Measurements from ENCODE around the gene BAHCC1.

BAHCC1 gene

DNA sequence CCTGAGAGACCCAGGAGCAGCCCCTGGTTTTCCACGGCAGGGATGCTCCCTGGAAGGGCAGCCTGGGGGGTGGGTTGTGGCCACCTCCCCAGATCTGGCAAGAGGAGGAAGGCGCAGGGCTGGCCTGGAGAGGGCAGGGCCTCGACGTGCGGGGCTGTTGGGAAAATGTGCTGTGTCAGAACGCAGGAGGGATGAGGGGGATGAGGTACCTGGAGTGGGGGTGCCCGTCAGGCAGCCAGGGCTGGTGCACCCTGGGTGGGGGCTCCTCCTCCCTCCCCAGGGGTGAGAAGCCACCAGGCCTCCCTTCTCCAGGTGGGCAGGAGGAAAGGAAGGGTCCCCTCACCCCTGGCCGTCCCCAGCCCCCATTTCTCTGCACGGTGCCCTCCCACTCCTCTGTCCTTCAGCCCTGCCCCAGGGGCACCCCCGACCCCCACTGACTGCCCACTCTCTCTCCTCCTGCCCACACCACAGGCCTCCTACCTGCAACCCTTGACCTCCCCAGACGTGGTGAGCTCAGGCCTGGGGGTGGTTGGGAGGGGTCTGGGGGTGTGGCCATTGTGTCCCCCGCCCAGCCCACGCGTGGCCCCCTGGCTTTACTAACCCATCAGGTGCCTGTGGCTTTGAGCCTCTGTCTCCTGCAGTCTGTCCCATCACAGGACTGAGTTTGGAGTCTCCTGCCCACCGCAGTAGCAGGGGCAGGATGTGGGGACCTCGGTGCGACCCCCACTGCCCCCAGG lies 39.6 kb downstream of the BAHCC1 start:
- no CpG with 5 or more reads among the region's 17 CpGs for WGBS (ENCODE audit: extremely low coverage, insufficient coverage, insufficient read length)
- H2AFZ ChIP-seq (ENCODE audit: insufficient read depth, low read length, poor library complexity): no peak overlapping the region

DNA sequence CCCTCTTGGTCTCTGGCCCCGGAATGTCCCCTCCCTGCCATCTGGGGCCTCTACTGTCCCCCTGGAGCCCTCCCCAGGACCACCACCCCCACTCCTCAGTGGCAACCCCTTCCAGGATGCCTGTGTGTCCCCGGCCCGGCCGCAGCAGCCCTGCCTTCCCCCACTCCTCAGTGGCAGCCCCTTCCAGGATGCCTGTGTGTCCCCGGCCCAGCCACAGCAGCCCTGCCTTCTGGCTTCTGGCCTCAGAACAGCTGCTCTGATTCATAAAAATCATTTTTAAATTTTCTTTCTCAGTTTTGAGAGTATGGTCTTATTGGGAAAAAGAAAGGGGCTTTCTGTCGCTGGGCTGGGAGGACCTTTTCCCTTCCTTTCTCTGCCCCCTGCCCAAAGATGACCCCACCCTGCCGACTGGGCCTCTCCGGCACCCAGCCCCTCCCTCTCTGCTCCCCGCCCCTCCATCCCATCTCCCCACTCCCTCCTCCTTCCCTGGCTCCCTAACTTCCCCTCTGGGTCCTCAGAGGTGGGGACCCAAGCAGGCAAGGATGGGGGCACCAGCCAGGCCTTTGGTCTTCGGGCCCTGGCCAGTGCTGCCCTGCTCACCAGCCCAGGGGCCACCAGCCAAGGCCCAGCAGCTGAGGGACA lies 40.5 kb downstream of the BAHCC1 start:
- H3K4ac ChIP-seq (ENCODE audit: low read depth, low read length): no peak overlapping the region
- WGBS (ENCODE audit: extremely low coverage, insufficient coverage, insufficient read length): no CpG with 5 or more reads among the region's 10 CpGs
- DNase-seq: no peak

More for the DNA sequence above, 39.6 kb downstream of the BAHCC1 start:
- Histone ChIP-seq H3K27me3 (ENCODE audit: insufficient read depth, low read length) (no peaks in the 10 kb centered on the region), H2BK12ac (ENCODE audit: low read length) (no peak overlapping the region), H2BK5ac (ENCODE audit: low read depth, low read length, poor library complexity) (no peak overlapping the region), H3K27ac (ENCODE audit: low read depth, low read length) (no peak overlapping the region), H3K23ac (ENCODE audit: low read length) (no peak overlapping the region), H3K79me1 (ENCODE audit: low read length) (no peaks in the 10 kb centered on the region), H3K36me3 (ENCODE audit: control insufficient read depth in 1 of 2, insufficient read depth in 2 of 2, low read length in 2 of 2) (no peaks in the 10 kb centered on the region), H2BK120ac (ENCODE audit: insufficient read depth, low read length, poor library complexity) (no peak overlapping the region), H3K79me2 (ENCODE audit: control insufficient read depth, insufficient read depth, low read length, poor library complexity) (no peaks in the 10 kb centered on the region), H3K4me1 (ENCODE audit: control insufficient read depth in 1 of 2, insufficient read depth in 2 of 2, low read length in 2 of 2) (peaks cover 2% of the 10 kb centered on the region in 2 experiments), H4K12ac (ENCODE audit: low read depth, low read length) (no peak overlapping the region), H3K18ac (ENCODE audit: low read length) (no peak overlapping the region), H4K8ac (ENCODE audit: low read depth, low read length) (no peak overlapping the region), H3K9me3 (ENCODE audit: insufficient read depth, low read depth, low read length) (no peaks in the 10 kb centered on the region), H3K4me2 (ENCODE audit: low read length) (no peak overlapping the region), H4K91ac (ENCODE audit: low read depth, low read length) (no peak overlapping the region), H2AK5ac (ENCODE audit: low read length) (no peak overlapping the region), H3K14ac (ENCODE audit: low read length) (no peak overlapping the region), H3K4ac (ENCODE audit: low read depth, low read length) (no peak overlapping the region), H3K4me3 (ENCODE audit: low read depth, low read length) (no peak overlapping the region), H3K9ac (ENCODE audit: low read length) (no peak overlapping the region)
- DNase-seq: no peak

DNA sequence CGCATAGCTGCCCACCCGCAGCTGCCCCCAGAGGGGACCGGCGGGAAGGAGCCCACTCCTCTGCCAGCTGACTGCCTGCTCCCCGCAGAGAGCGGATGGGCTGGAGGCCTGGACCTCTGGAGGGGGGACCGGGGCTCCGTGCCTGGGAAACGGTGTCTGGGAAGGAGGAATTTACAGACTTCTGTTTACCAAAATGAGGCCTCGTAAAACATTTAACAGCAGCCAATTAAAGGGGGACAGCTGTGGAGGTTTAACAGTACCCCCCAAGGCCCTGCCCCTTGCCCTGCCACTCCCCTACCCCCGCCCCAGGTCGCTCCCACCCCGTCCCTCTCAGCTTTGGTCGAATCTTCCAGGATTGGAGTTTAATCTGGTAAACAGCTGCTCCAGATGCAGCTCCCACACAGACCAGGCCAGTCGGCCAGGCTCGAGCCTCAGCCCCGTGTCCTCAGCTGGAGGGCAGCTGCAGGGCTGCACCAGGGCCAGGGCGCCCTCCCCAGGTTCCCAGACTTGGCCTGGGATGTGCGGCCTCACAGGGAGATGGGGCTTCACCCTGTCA lies 41.1 kb downstream of the BAHCC1 start:
- Histone ChIP-seq H4K8ac (ENCODE audit: low read depth, low read length) (no peak overlapping the region), H3K27me3 (ENCODE audit: insufficient read depth, low read length) (no peaks in the 10 kb centered on the region), H2BK120ac (ENCODE audit: insufficient read depth, low read length, poor library complexity) (no peak overlapping the region), H3K4me3 (ENCODE audit: low read depth, low read length) (no peak overlapping the region), H3K14ac (ENCODE audit: low read length) (no peak overlapping the region), H3K36me3 (ENCODE audit: control insufficient read depth in 1 of 2, insufficient read depth in 2 of 2, low read length in 2 of 2) (no peaks in the 10 kb centered on the region), H3K4me1 (ENCODE audit: control insufficient read depth in 1 of 2, insufficient read depth in 2 of 2, low read length in 2 of 2) (peaks cover 2% of the 10 kb centered on the region in 2 experiments), H3K27ac (ENCODE audit: low read depth, low read length) (no peak overlapping the region), H3K9ac (ENCODE audit: low read length) (no peak overlapping the region), H3K79me2 (ENCODE audit: control insufficient read depth, insufficient read depth, low read length, poor library complexity) (no peaks in the 10 kb centered on the region), H2AK5ac (ENCODE audit: low read length) (no peak overlapping the region), H4K91ac (ENCODE audit: low read depth, low read length) (no peak overlapping the region), H3K23ac (ENCODE audit: low read length) (no peak overlapping the region), H3K4ac (ENCODE audit: low read depth, low read length) (no peak overlapping the region), H3K18ac (ENCODE audit: low read length) (no peak overlapping the region), H3K4me2 (ENCODE audit: low read length) (no peak overlapping the region), H2BK12ac (ENCODE audit: low read length) (no peak overlapping the region), H3K79me1 (ENCODE audit: low read length) (no peaks in the 10 kb centered on the region), H2BK5ac (ENCODE audit: low read depth, low read length, poor library complexity) (no peak overlapping the region), H2AFZ (ENCODE audit: insufficient read depth, low read length, poor library complexity) (no peak overlapping the region), H3K9me3 (ENCODE audit: insufficient read depth, low read depth, low read length) (no peaks in the 10 kb centered on the region), H4K12ac (ENCODE audit: low read depth, low read length) (no peak overlapping the region)
- DNase-seq: no peak
- WGBS (ENCODE audit: extremely low coverage, insufficient coverage, insufficient read length): no CpG with 5 or more reads among the region's 19 CpGs

More for the DNA sequence above, 40.5 kb downstream of the BAHCC1 start:
- H3K27me3 ChIP-seq (ENCODE audit: insufficient read depth, low read length): no peaks in the 10 kb centered on the region
- no peak overlapping the region for H2BK12ac ChIP-seq (ENCODE audit: low read length)
- H3K36me3 ChIP-seq (ENCODE audit: control insufficient read depth in 1 of 2, insufficient read depth in 2 of 2, low read length in 2 of 2): no peaks in the 10 kb centered on the region
- no peak overlapping the region for H2AFZ ChIP-seq (ENCODE audit: insufficient read depth, low read length, poor library complexity)
- peaks cover 2% of the 10 kb centered on the region in 2 experiments for H3K4me1 ChIP-seq (ENCODE audit: control insufficient read depth in 1 of 2, insufficient read depth in 2 of 2, low read length in 2 of 2)
- no peak overlapping the region for H2AK5ac ChIP-seq (ENCODE audit: low read length)
- no peak overlapping the region for H3K4me3 ChIP-seq (ENCODE audit: low read depth, low read length)
- no peak overlapping the region for H3K4me2 ChIP-seq (ENCODE audit: low read length)
- H3K79me1 ChIP-seq (ENCODE audit: low read length): no peaks in the 10 kb centered on the region
- H3K23ac ChIP-seq (ENCODE audit: low read length): no peak overlapping the region
- H2BK120ac ChIP-seq (ENCODE audit: insufficient read depth, low read length, poor library complexity): no peak overlapping the region
- H3K79me2 ChIP-seq (ENCODE audit: control insufficient read depth, insufficient read depth, low read length, poor library complexity): no peaks in the 10 kb centered on the region
- H4K12ac ChIP-seq (ENCODE audit: low read depth, low read length): no peak overlapping the region
- H3K14ac ChIP-seq (ENCODE audit: low read length): no peak overlapping the region
- no peak overlapping the region for H3K27ac ChIP-seq (ENCODE audit: low read depth, low read length)
- H3K18ac ChIP-seq (ENCODE audit: low read length): no peak overlapping the region
- no peak overlapping the region for H4K8ac ChIP-seq (ENCODE audit: low read depth, low read length)
- H3K9ac ChIP-seq (ENCODE audit: low read length): no peak overlapping the region
- H3K9me3 ChIP-seq (ENCODE audit: insufficient read depth, low read depth, low read length): no peaks in the 10 kb centered on the region
- no peak overlapping the region for H2BK5ac ChIP-seq (ENCODE audit: low read depth, low read length, poor library complexity)
- H4K91ac ChIP-seq (ENCODE audit: low read depth, low read length): no peak overlapping the region

DNA sequence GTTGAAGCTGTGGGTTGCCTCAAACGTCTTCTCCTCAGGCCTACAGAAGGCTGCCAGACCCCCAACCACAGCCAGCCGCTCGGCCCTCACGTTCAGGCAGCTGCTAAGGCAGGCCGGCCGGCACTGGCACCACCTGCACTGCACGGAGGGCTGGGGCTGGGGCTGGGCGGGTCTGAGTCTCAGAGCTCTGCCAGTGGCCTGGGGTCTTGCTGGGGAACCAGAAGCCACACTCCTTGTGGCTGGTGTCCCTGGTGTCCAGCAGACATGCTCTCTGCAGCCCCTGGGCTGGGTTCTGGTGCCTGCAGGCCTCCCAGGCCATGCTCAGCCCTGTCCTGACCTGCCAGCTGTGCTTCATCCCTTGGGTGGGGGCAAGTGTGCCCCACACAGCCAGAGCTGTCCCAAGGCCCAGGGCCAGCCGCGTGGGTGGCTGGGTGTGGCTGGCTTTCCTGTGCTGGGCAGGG lies 42.0 kb downstream of the BAHCC1 start:
- no CpG with 5 or more reads among the region's 10 CpGs for WGBS (ENCODE audit: extremely low coverage, insufficient coverage, insufficient read length)
- no peak overlapping the region for H3K4me3 ChIP-seq (ENCODE audit: low read depth, low read length)
- H3K79me2 ChIP-seq (ENCODE audit: control insufficient read depth, insufficient read depth, low read length, poor library complexity): no peaks in the 10 kb centered on the region
- H3K14ac ChIP-seq (ENCODE audit: low read length): no peak overlapping the region
- H3K9me3 ChIP-seq (ENCODE audit: insufficient read depth, low read depth, low read length): no peaks in the 10 kb centered on the region
- H3K4me1 ChIP-seq (ENCODE audit: control insufficient read depth in 1 of 2, insufficient read depth in 2 of 2, low read length in 2 of 2): peaks cover 2% of the 10 kb centered on the region in 2 experiments
- no peak overlapping the region for H4K8ac ChIP-seq (ENCODE audit: low read depth, low read length)
- no peak overlapping the region for H2BK120ac ChIP-seq (ENCODE audit: insufficient read depth, low read length, poor library complexity)
- H2AFZ ChIP-seq (ENCODE audit: insufficient read depth, low read length, poor library complexity): no peak overlapping the region
- H3K18ac ChIP-seq (ENCODE audit: low read length): no peak overlapping the region
- H2BK12ac ChIP-seq (ENCODE audit: low read length): no peak overlapping the region
- no peaks in the 10 kb centered on the region for H3K36me3 ChIP-seq (ENCODE audit: control insufficient read depth in 1 of 2, insufficient read depth in 2 of 2, low read length in 2 of 2)
- no peak overlapping the region for H3K4me2 ChIP-seq (ENCODE audit: low read length)
- H3K79me1 ChIP-seq (ENCODE audit: low read length): no peaks in the 10 kb centered on the region
- H2AK5ac ChIP-seq (ENCODE audit: low read length): no peak overlapping the region
- H4K91ac ChIP-seq (ENCODE audit: low read depth, low read length): no peak overlapping the region
- H3K23ac ChIP-seq (ENCODE audit: low read length): no peak overlapping the region
- H2BK5ac ChIP-seq (ENCODE audit: low read depth, low read length, poor library complexity): no peak overlapping the region
- no peak overlapping the region for H3K9ac ChIP-seq (ENCODE audit: low read length)
- H4K12ac ChIP-seq (ENCODE audit: low read depth, low read length): no peak overlapping the region
- DNase-seq: no peak
- no peak overlapping the region for H3K27ac ChIP-seq (ENCODE audit: low read depth, low read length)
- no peaks in the 10 kb centered on the region for H3K27me3 ChIP-seq (ENCODE audit: insufficient read depth, low read length)
- no peak overlapping the region for H3K4ac ChIP-seq (ENCODE audit: low read depth, low read length)

Data from trophoblast cell (in vitro differentiated cells and primary cell).